H1 (cell line): Measurements from ENCODE around the gene LTB4R. TPM values are rescaled to one million over a fixed set of nuclear protein-coding genes. Genes with fewer than 3 reads are reported as not detected.

Experiments used
- SRF ChIP-seq: IDR thresholded peaks from 2 replicates; pipeline ENCODE4 v1.6.1; 2011; ENCODE audit warnings: mild to moderate bottlenecking, low read depth, low read length, moderate library complexity
- TAF7 ChIP-seq: optimal IDR thresholded peaks from 2 replicates; pipeline ENCODE3; 2011; ENCODE audit warnings: low read depth, mild to moderate bottlenecking, inconsistent platforms, low read length, moderate library complexity, borderline replicate concordance
- polyA plus RNA-seq, 7 experiments: library from polyadenylated mRNA; depleted of rRNA in 3 of 7; stranded (reverse) in 5 of 7; unstranded in 2 of 7; fragments of >200 nt in 5 of 7; fragments of 200-250 nt in 2 of 7; gene quantifications; 1 replicate in 5 of 7; 2 replicates in 1 of 7; 4 replicates in 1 of 7; pipeline versions ENCODE4 v1.2.1 to v1.2.3, GENCODE V29; 2011 to 2013; ENCODE audit warnings: missing spikeins in 2 of 7, mixed read lengths in 2 of 7
- total RNA-seq: library from RNA; stranded (reverse); fragmentation: NEBNext Ultra II Directional; extraction: Animal tissue kit (Norgen Biotek cat#: 25700); gene quantifications from 2 replicates; pipeline ENCODE4 v1.2.1, GENCODE V29; 2021
- TF ChIP-seq, protein P1 (sequence below): fragments of 300-600 bp; sonication (generic); IDR thresholded peaks from 2 replicates; pipeline ENCODE4 v1.7.1; 2012; ENCODE audit warnings: low read length, moderate library complexity, mild to moderate bottlenecking, inconsistent platforms; ENCODE audit not compliant: insufficient replicate concordance

LTB4R gene
- total and polyA plus RNA-seq, 2 of the 8 experiments (the other 6 are each of a cell fraction or from before 2014, with no cell fraction given) = 4.1 to 6.7 TPM

DNA sequence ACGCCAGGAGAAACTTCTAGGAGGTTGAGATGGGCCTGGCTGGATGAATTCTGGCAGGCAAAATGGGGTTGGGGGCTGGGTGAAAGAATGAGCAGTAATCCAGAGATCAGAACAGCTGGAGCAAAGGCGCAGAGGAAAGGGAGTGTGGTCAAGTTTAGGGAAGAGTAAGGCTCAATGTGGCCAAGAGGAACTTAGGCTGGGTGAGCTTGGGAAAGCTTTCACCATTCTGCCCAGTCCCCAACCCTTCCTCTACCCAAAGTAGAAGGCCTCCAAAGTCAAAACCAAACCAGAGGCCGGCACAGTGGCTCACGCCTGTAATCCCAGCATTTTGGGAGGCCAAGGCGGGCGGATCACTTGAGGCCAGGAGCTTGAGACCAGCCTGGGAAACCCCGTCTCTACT, 29.7 kb upstream of the LTB4R start (continued):
- TF ChIP-seq, protein P1, sequence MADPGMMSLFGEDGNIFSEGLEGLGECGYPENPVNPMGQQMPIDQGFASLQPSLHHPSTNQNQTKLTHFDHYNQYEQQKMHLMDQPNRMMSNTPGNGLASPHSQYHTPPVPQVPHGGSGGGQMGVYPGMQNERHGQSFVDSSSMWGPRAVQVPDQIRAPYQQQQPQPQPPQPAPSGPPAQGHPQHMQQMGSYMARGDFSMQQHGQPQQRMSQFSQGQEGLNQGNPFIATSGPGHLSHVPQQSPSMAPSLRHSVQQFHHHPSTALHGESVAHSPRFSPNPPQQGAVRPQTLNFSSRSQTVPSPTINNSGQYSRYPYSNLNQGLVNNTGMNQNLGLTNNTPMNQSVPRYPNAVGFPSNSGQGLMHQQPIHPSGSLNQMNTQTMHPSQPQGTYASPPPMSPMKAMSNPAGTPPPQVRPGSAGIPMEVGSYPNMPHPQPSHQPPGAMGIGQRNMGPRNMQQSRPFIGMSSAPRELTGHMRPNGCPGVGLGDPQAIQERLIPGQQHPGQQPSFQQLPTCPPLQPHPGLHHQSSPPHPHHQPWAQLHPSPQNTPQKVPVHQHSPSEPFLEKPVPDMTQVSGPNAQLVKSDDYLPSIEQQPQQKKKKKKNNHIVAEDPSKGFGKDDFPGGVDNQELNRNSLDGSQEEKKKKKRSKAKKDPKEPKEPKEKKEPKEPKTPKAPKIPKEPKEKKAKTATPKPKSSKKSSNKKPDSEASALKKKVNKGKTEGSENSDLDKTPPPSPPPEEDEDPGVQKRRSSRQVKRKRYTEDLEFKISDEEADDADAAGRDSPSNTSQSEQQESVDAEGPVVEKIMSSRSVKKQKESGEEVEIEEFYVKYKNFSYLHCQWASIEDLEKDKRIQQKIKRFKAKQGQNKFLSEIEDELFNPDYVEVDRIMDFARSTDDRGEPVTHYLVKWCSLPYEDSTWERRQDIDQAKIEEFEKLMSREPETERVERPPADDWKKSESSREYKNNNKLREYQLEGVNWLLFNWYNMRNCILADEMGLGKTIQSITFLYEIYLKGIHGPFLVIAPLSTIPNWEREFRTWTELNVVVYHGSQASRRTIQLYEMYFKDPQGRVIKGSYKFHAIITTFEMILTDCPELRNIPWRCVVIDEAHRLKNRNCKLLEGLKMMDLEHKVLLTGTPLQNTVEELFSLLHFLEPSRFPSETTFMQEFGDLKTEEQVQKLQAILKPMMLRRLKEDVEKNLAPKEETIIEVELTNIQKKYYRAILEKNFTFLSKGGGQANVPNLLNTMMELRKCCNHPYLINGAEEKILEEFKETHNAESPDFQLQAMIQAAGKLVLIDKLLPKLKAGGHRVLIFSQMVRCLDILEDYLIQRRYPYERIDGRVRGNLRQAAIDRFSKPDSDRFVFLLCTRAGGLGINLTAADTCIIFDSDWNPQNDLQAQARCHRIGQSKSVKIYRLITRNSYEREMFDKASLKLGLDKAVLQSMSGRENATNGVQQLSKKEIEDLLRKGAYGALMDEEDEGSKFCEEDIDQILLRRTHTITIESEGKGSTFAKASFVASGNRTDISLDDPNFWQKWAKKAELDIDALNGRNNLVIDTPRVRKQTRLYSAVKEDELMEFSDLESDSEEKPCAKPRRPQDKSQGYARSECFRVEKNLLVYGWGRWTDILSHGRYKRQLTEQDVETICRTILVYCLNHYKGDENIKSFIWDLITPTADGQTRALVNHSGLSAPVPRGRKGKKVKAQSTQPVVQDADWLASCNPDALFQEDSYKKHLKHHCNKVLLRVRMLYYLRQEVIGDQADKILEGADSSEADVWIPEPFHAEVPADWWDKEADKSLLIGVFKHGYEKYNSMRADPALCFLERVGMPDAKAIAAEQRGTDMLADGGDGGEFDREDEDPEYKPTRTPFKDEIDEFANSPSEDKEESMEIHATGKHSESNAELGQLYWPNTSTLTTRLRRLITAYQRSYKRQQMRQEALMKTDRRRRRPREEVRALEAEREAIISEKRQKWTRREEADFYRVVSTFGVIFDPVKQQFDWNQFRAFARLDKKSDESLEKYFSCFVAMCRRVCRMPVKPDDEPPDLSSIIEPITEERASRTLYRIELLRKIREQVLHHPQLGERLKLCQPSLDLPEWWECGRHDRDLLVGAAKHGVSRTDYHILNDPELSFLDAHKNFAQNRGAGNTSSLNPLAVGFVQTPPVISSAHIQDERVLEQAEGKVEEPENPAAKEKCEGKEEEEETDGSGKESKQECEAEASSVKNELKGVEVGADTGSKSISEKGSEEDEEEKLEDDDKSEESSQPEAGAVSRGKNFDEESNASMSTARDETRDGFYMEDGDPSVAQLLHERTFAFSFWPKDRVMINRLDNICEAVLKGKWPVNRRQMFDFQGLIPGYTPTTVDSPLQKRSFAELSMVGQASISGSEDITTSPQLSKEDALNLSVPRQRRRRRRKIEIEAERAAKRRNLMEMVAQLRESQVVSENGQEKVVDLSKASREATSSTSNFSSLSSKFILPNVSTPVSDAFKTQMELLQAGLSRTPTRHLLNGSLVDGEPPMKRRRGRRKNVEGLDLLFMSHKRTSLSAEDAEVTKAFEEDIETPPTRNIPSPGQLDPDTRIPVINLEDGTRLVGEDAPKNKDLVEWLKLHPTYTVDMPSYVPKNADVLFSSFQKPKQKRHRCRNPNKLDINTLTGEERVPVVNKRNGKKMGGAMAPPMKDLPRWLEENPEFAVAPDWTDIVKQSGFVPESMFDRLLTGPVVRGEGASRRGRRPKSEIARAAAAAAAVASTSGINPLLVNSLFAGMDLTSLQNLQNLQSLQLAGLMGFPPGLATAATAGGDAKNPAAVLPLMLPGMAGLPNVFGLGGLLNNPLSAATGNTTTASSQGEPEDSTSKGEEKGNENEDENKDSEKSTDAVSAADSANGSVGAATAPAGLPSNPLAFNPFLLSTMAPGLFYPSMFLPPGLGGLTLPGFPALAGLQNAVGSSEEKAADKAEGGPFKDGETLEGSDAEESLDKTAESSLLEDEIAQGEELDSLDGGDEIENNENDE = no peak
- no peak for TF ChIP-seq TAF7
- no peak for TF ChIP-seq SRF
- TF ChIP-seq, all 59 proteins: peak for 0
